GM23338 (cell line): ENCODE data around the gene TANC2. TPM values are rescaled to one million over a fixed set of nuclear protein-coding genes. Genes with fewer than 3 reads are reported as not detected.

Source experiments
- ATAC-seq: fragments of 200-7000 bp; cut with Tn5 transposase; 3 replicates; pipeline ENCODE4 v1.9.1; 2020
- DNase-seq: peaks from one replicate; pipeline ENCODE4 v3.0.0-alpha.2; 2015; ENCODE audit warnings: low spot score
- H2AFZ ChIP-seq: fragments of 200-600 bp; sonication (generic); 2 replicates; pipeline ENCODE4 v1.8.0; 2016; ENCODE audit warnings: antibody characterized with exemption, mild to moderate bottlenecking, moderate library complexity
- H3F3A ChIP-seq: fragments of 200-600 bp; sonication (generic); replicated peaks from 2 replicates; pipeline ENCODE4 v1.8.0; 2017; ENCODE audit warnings: antibody characterized with exemption, mixed run types, low read depth
- H3K27ac ChIP-seq: fragments of 200-600 bp; sonication (generic); 2 replicates; pipeline ENCODE4 v1.6.1; 2016; ENCODE audit warnings: low read depth
- H3K27me3 ChIP-seq: fragments of 200-600 bp; sonication (generic); 2 replicates; pipeline ENCODE4 v1.8.0; 2016; ENCODE audit warnings: mild to moderate bottlenecking, mixed run types, moderate library complexity; ENCODE audit not compliant: insufficient read depth
- H3K36me3 ChIP-seq: fragments of 200-600 bp; sonication (generic); 2 replicates; pipeline ENCODE4 v1.8.0; 2016; ENCODE audit warnings: mild to moderate bottlenecking; ENCODE audit not compliant: insufficient read depth
- H3K4me1 ChIP-seq: fragments of 200-600 bp; sonication (generic); 2 replicates; pipeline ENCODE4 v1.8.0; 2016; ENCODE audit warnings: mild to moderate bottlenecking, moderate library complexity; ENCODE audit not compliant: insufficient read depth
- H3K4me2 ChIP-seq: fragments of 200-600 bp; sonication (generic); 2 replicates; pipeline ENCODE4 v1.7.1; 2017; ENCODE audit warnings: mixed run types
- H3K4me3 ChIP-seq: fragments of 200-600 bp; sonication (generic); 2 replicates; pipeline ENCODE4 v1.6.1; 2016; ENCODE audit warnings: mixed run types
- H3K79me2 ChIP-seq: fragments of 200-600 bp; sonication (generic); replicated peaks from 2 replicates; pipeline ENCODE4 v1.8.0; 2017; ENCODE audit warnings: mild to moderate bottlenecking; ENCODE audit not compliant: insufficient read depth
- H3K9me2 ChIP-seq: fragments of 200-600 bp; sonication (generic); 2 replicates; pipeline ENCODE4 v1.8.0; 2017; ENCODE audit not compliant: insufficient read depth
- H4K20me1 ChIP-seq: fragments of 200-600 bp; sonication (generic); replicated peaks from 2 replicates; pipeline ENCODE4 v1.8.0; 2017; ENCODE audit warnings: mild to moderate bottlenecking; ENCODE audit not compliant: insufficient read depth
- H3K27ac Mint-ChIP-seq: 2 replicates; pipeline ENCODE4 v1.8.0; 2020; ENCODE audit warnings: inconsistent platforms, mild to moderate bottlenecking, moderate library complexity, mixed read lengths
- H3K27me3 Mint-ChIP-seq: 3 replicates; pipeline ENCODE4 v1.8.0; 2022; ENCODE audit warnings: low read depth, mild to moderate bottlenecking, moderate library complexity, mixed read lengths, inconsistent platforms; ENCODE audit not compliant: insufficient read depth, poor library complexity
- H3K36me3 Mint-ChIP-seq: 3 replicates; pipeline ENCODE4 v1.8.0; 2021; ENCODE audit warnings: low read depth, mild to moderate bottlenecking, inconsistent platforms, moderate library complexity, mixed read lengths
- H3K4me1 Mint-ChIP-seq: 3 replicates; pipeline ENCODE4 v1.8.0; 2020; ENCODE audit warnings: mild to moderate bottlenecking, inconsistent platforms, mixed read lengths
- H3K4me3 Mint-ChIP-seq: 3 replicates; pipeline ENCODE4 v1.8.0; 2021; ENCODE audit warnings: moderate library complexity, mild to moderate bottlenecking, inconsistent platforms, mixed read lengths
- H3K9me3 Mint-ChIP-seq: 3 replicates; pipeline ENCODE4 v1.8.0; 2020; ENCODE audit warnings: moderate library complexity, mild to moderate bottlenecking, inconsistent platforms, mixed read lengths
- CREB1 ChIP-seq: fragments of 250-450 bp; sonication (Bioruptor Pico); IDR thresholded peaks from 2 replicates; pipeline ENCODE4 v1.5.0; 2020; ENCODE audit warnings: low read depth, mild to moderate bottlenecking, moderate library complexity
- CTCF ChIP-seq, 2 experiments: fragments of 200-600 bp in 1 of 2; sonication (generic) in 1 of 2; conservative IDR thresholded peaks; 2 replicates each; pipeline versions ENCODE4 v1.5.1 to v1.6.1; 2016 to 2017; ENCODE audit warnings: antibody characterized with exemption in 2 of 2, low read depth in 2 of 2, mild to moderate bottlenecking in 2 of 2, moderate library complexity in 1 of 2
- EZH2phosphoT487 ChIP-seq: fragments of 200-600 bp; sonication (generic); IDR thresholded peaks from one replicate; pipeline ENCODE4 v1.8.1; 2018; ENCODE audit warnings: antibody characterized with exemption; ENCODE audit not compliant: unreplicated experiment
- JUNB ChIP-seq: IDR thresholded peaks from one replicate; pipeline ENCODE4 v1.6.1; 2016; ENCODE audit warnings: antibody characterized with exemption; ENCODE audit not compliant: unreplicated experiment
- POLR2AphosphoS5 ChIP-seq: IDR thresholded peaks from 2 replicates; pipeline ENCODE4 v1.6.1; 2016; ENCODE audit warnings: antibody characterized with exemption, low read depth
- ZNF114 ChIP-seq: fragments of 250-450 bp; sonication (Bioruptor Pico); IDR thresholded peaks from 2 replicates; pipeline ENCODE4 v1.5.0; 2020; ENCODE audit warnings: mild to moderate bottlenecking, moderate library complexity
- ZNF331 ChIP-seq: fragments of 250-450 bp; sonication (Bioruptor Pico); IDR thresholded peaks from 2 replicates; pipeline ENCODE4 v1.5.0; 2020; ENCODE audit warnings: low read depth, mild to moderate bottlenecking, moderate library complexity
- polyA plus RNA-seq: library from polyadenylated mRNA; unstranded; fragments of >200 nt; fragmentation: Nextera tagmentation; extraction: Ambion mirVana; gene quantifications from 2 replicates; pipeline ENCODE4 v1.2.1, GENCODE V29; 2016
- total RNA-seq: library from RNA; depleted of rRNA; stranded (reverse); fragments of >200 nt; shearing (Covaris generic); gene quantifications from 2 replicates; pipeline ENCODE4 v1.2.3, GENCODE V29; 2014

Gene TANC2
- total and polyA plus RNA-seq, 2 experiments from 2014 or later = 1.7 to 5.9 TPM

GRCh38 chr17:62998665-62999393, 32.8 kb downstream of the TANC2 start:
- H3K36me3 Mint-ChIP-seq = no peaks in the 10 kb centered on the region
- no peak overlapping the region; the same call in 1 of the 2 replicates for H3K27ac Mint-ChIP-seq
- Histone ChIP-seq H3K9me2 (no peaks in the 10 kb centered on the region), H3K4me3 (no peak overlapping the region), H3K36me3 (no peaks in the 10 kb centered on the region), H3F3A (no peaks in the 10 kb centered on the region), H3K27me3 (no peaks in the 10 kb centered on the region), H4K20me1 (no peaks in the 10 kb centered on the region), H2AFZ (no peak overlapping the region), H3K4me1 (no peaks in the 10 kb centered on the region), H3K4me2 (no peak overlapping the region), H3K27ac (no peak overlapping the region), H3K79me2 (no peaks in the 10 kb centered on the region)
- TF ChIP-seq CREB1 (CRISPR knock-in tag) (no peak), ZNF331 (no peak), JUNB (no peak), EZH2phosphoT487 (no peak), POLR2AphosphoS5 (no peak), ZNF114 (no peak)
- DNase-seq (no peak), ATAC-seq (no peak; the same call in 1 of the 3 replicates)
- no peaks in the 10 kb centered on the region for H3K27me3 Mint-ChIP-seq
- no peak overlapping the region for H3K4me3 Mint-ChIP-seq
- H3K4me1 Mint-ChIP-seq = 0 out of 3 replicates have a peak, but pooled peaks cover 5% of the 10 kb centered on the region
- H3K9me3 Mint-ChIP-seq = no peaks in the 10 kb centered on the region

GRCh38 chr17:62999736-63000135, 33.7 kb downstream of the TANC2 start:
- H3K27ac Mint-ChIP-seq = no peak overlapping the region

More at GRCh38 chr17:62999736-63000135, 33.7 kb downstream of the TANC2 start:
- Histone ChIP-seq H2AFZ (no peak overlapping the region), H3K27me3 (no peaks in the 10 kb centered on the region), H3K36me3 (no peaks in the 10 kb centered on the region), H3K4me1 (no peaks in the 10 kb centered on the region), H3K27ac (no peak overlapping the region), H3K9me2 (no peaks in the 10 kb centered on the region), H3F3A (no peaks in the 10 kb centered on the region), H3K4me2 (no peak overlapping the region), H3K79me2 (no peaks in the 10 kb centered on the region), H4K20me1 (no peaks in the 10 kb centered on the region), H3K4me3 (no peak overlapping the region)
- DNase-seq (no peak), ATAC-seq (no peak)
- H3K4me3 Mint-ChIP-seq = no peak overlapping the region
- H3K4me1 Mint-ChIP-seq = 0 out of 3 replicates have a peak, but pooled peaks cover 5% of the 10 kb centered on the region
- TF ChIP-seq CTCF (conservative IDR thresholded peaks at IDR 0.05; ENCODE audit: low read depth in 2 of 2) = no peak
- no peaks in the 10 kb centered on the region for H3K9me3 Mint-ChIP-seq
- H3K27me3 Mint-ChIP-seq = no peaks in the 10 kb centered on the region
- no peaks in the 10 kb centered on the region for H3K36me3 Mint-ChIP-seq
